ENCODE data around the gene TCP1. TPM values are rescaled to one million over a fixed set of nuclear protein-coding genes. Genes with fewer than 3 reads are reported as not detected.

Gene TCP1
- total and polyA plus RNA-seq, 2 of the 13 experiments (the other 11 are each of a cell fraction or from before 2014, with no cell fraction given), result 116 to 553 TPM

- TF ChIP-seq, protein P1, sequence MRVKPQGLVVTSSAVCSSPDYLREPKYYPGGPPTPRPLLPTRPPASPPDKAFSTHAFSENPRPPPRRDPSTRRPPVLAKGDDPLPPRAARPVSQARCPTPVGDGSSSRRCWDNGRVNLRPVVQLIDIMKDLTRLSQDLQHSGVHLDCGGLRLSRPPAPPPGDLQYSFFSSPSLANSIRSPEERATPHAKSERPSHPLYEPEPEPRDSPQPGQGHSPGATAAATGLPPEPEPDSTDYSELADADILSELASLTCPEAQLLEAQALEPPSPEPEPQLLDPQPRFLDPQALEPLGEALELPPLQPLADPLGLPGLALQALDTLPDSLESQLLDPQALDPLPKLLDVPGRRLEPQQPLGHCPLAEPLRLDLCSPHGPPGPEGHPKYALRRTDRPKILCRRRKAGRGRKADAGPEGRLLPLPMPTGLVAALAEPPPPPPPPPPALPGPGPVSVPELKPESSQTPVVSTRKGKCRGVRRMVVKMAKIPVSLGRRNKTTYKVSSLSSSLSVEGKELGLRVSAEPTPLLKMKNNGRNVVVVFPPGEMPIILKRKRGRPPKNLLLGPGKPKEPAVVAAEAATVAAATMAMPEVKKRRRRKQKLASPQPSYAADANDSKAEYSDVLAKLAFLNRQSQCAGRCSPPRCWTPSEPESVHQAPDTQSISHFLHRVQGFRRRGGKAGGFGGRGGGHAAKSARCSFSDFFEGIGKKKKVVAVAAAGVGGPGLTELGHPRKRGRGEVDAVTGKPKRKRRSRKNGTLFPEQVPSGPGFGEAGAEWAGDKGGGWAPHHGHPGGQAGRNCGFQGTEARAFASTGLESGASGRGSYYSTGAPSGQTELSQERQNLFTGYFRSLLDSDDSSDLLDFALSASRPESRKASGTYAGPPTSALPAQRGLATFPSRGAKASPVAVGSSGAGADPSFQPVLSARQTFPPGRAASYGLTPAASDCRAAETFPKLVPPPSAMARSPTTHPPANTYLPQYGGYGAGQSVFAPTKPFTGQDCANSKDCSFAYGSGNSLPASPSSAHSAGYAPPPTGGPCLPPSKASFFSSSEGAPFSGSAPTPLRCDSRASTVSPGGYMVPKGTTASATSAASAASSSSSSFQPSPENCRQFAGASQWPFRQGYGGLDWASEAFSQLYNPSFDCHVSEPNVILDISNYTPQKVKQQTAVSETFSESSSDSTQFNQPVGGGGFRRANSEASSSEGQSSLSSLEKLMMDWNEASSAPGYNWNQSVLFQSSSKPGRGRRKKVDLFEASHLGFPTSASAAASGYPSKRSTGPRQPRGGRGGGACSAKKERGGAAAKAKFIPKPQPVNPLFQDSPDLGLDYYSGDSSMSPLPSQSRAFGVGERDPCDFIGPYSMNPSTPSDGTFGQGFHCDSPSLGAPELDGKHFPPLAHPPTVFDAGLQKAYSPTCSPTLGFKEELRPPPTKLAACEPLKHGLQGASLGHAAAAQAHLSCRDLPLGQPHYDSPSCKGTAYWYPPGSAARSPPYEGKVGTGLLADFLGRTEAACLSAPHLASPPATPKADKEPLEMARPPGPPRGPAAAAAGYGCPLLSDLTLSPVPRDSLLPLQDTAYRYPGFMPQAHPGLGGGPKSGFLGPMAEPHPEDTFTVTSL (CRISPR knock-in tag; IDR thresholded peaks at IDR 0.05; ENCODE audit: borderline replicate concordance), result peak; percentile 35; the same call in 1 of the 2 replicates
- TF ChIP-seq CREB3 (CRISPR knock-in tag; IDR thresholded peaks at IDR 0.05) (peak; percentile 54; the same call in 1 of the 2 replicates), ZFP41 (CRISPR knock-in tag; IDR thresholded peaks at IDR 0.05; ENCODE audit: borderline replicate concordance) (no peak), ZFP36L1 (CRISPR knock-in tag; IDR thresholded peaks at IDR 0.05) (no peak), EP300 (IDR thresholded peaks at IDR 0.05; ENCODE audit: low read depth in 2 of 2, low read length in 2 of 2) (no peak), EP300 (CRISPR knock-in tag; IDR thresholded peaks at IDR 0.05; ENCODE audit: borderline replicate concordance) (no peak), NR2F6 (IDR thresholded peaks at IDR 0.05) (no peak), NR2F6 (CRISPR knock-in tag; IDR thresholded peaks at IDR 0.05) (no peak), NCOA1 (CRISPR knock-in tag; IDR thresholded peaks at IDR 0.05) (0 out of 2 replicates have a peak, but pooled peaks have one; percentile 35), SAP130 (CRISPR knock-in tag; IDR thresholded peaks at IDR 0.05; ENCODE audit: low read depth) (0 out of 2 replicates have a peak, but pooled peaks have one; percentile 27), ARID2 (CRISPR knock-in tag; IDR thresholded peaks at IDR 0.05; ENCODE audit: borderline replicate concordance) (peak; percentile 78; the same call in 1 of the 2 replicates), KDM6A (CRISPR knock-in tag; IDR thresholded peaks at IDR 0.05; ENCODE audit: low read depth) (0 out of 2 replicates have a peak, but pooled peaks have one; percentile 41), KDM3A (CRISPR knock-in tag; IDR thresholded peaks at IDR 0.05; ENCODE audit: low read depth) (no peak), IKZF1 (IDR thresholded peaks at IDR 0.05) (no peak), HDAC2 (CRISPR knock-in tag; IDR thresholded peaks at IDR 0.05) (peak; percentile 22; the same call in 1 of the 2 replicates)
- TF ChIP-seq, protein P2, sequence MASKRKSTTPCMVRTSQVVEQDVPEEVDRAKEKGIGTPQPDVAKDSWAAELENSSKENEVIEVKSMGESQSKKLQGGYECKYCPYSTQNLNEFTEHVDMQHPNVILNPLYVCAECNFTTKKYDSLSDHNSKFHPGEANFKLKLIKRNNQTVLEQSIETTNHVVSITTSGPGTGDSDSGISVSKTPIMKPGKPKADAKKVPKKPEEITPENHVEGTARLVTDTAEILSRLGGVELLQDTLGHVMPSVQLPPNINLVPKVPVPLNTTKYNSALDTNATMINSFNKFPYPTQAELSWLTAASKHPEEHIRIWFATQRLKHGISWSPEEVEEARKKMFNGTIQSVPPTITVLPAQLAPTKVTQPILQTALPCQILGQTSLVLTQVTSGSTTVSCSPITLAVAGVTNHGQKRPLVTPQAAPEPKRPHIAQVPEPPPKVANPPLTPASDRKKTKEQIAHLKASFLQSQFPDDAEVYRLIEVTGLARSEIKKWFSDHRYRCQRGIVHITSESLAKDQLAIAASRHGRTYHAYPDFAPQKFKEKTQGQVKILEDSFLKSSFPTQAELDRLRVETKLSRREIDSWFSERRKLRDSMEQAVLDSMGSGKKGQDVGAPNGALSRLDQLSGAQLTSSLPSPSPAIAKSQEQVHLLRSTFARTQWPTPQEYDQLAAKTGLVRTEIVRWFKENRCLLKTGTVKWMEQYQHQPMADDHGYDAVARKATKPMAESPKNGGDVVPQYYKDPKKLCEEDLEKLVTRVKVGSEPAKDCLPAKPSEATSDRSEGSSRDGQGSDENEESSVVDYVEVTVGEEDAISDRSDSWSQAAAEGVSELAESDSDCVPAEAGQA (IDR thresholded peaks at IDR 0.05; ENCODE audit: low read depth), result no peak
- TF ChIP-seq, protein P2 (CRISPR knock-in tag; IDR thresholded peaks at IDR 0.05; ENCODE audit: borderline replicate concordance), result no peak
These were observed 31.1 kb downstream of the TCP1 start (continued) for GRCh38 chr6:159758031-159759001.

Measured in HepG2 (cell line).